Activated CD4-positive, alpha-beta T cell treated with anti-CD3 and anti-CD28 coated beads, Interleukin-2, Interleukin-4, amounts not matched to agents 100 ng/mL and 50 ng/mL, durations not matched to agents 16 hours and 8 hours (primary cell): ENCODE measurements around the gene QPRT.
"Not testable (repeated sequence)": the region's sequence is repeated elsewhere in the genome, so short reads cannot be mapped to it uniquely, and the experiment has no call there.

Experiments
- DNase-seq: peaks from one replicate; pipeline ENCODE4 v3.0.0-alpha.2; 2020; ENCODE audit warnings: low spot score

QPRT gene

GRCh38 chr16:29694384-29695195 lies 15.6 kb downstream of the QPRT start:
- DNase-seq = no peak

GRCh38 chr16:29695675-29696074 lies 16.7 kb downstream of the QPRT start:
- DNase-seq = not testable (repeated sequence)

GRCh38 chr16:29696881-29697331 lies 17.9 kb downstream of the QPRT start:
- no peak for DNase-seq

GRCh38 chr16:29697391-29697790 lies 18.4 kb downstream of the QPRT start:
- no peak for DNase-seq

GRCh38 chr16:29698042-29698441 lies 19.1 kb downstream of the QPRT start:
- no peak for DNase-seq

GRCh38 chr16:29698484-29699323 lies 19.7 kb downstream of the QPRT start:
- no peak for DNase-seq

- DNase-seq = no peak
These were observed 20.6 kb downstream of the QPRT start for GRCh38 chr16:29699324-29700219.

- peak; percentile 78 for DNase-seq
These were observed 21.4 kb downstream of the QPRT start for GRCh38 chr16:29700253-29700987.

- no peak for DNase-seq
These were observed 22.2 kb downstream of the QPRT start for GRCh38 chr16:29701214-29701555.

GRCh38 chr16:29702269-29702668 lies 23.3 kb downstream of the QPRT start:
- DNase-seq = peak; percentile 45

GRCh38 chr16:29705030-29705429 lies 26.1 kb downstream of the QPRT start:
- no peak for DNase-seq

- DNase-seq = not testable (repeated sequence)
These were observed 28.2 kb downstream of the QPRT start for GRCh38 chr16:29707160-29707559.

GRCh38 chr16:29708917-29709600 lies 30.1 kb downstream of the QPRT start:
- DNase-seq = no peak

- not testable (repeated sequence) for DNase-seq
These were observed 30.7 kb downstream of the QPRT start for GRCh38 chr16:29709657-29710056.

GRCh38 chr16:29710227-29711219 lies 31.5 kb downstream of the QPRT start:
- peak; percentile 77 for DNase-seq

GRCh38 chr16:29712809-29713208 lies 33.8 kb downstream of the QPRT start:
- no peak for DNase-seq

GRCh38 chr16:29714396-29714795 lies 35.4 kb downstream of the QPRT start:
- DNase-seq = no peak

GRCh38 chr16:29714972-29715371 lies 36.0 kb downstream of the QPRT start:
- no peak for DNase-seq

GRCh38 chr16:29717113-29717512 lies 38.1 kb downstream of the QPRT start:
- DNase-seq = no peak

- no peak for DNase-seq
These were observed 40.1 kb downstream of the QPRT start for GRCh38 chr16:29719063-29719462.
